Gastrocnemius medialis (tissue), 4 donors: ENCODE measurements around the gene ZNF329. TPM values are rescaled to one million over a fixed set of nuclear protein-coding genes. Genes with fewer than 3 reads are reported as not detected.

ENCODE experiments used
- ATAC-seq, 2 donors: fragments of 150-250 bp; one replicate each; pipeline ENCODE4 v1.9.1; 2016
- DNase-seq, 2 donors: peaks; one replicate each; pipeline ENCODE4 v3.0.0-alpha.2; 2019
- H3K27ac ChIP-seq, 4 donors: fragments of 200-600 bp; sonication (generic); 1 replicate in 1 of 4; 2 replicates in 3 of 4; pipeline ENCODE4 v1.5.1; 2016 to 2018; ENCODE audit warnings: mild to moderate bottlenecking in 2 of 4, moderate library complexity in 1 of 4
- H3K27me3 ChIP-seq, 3 donors: fragments of 200-600 bp; sonication (generic) in 2 of 3; 1 replicate in 1 of 3; 2 replicates in 2 of 3; pipeline versions ENCODE4 v1.5.1 to v1.6.0; 2016 to 2019; ENCODE audit warnings: mild to moderate bottlenecking in 1 of 3, moderate library complexity in 1 of 3
- H3K36me3 ChIP-seq, 2 donors: fragments of 200-600 bp; sonication (generic) in 1 of 2; one replicate each; pipeline ENCODE4 v1.5.1; 2017 to 2018
- H3K4me1 ChIP-seq, 2 donors: fragments of 200-600 bp; sonication (generic) in 1 of 2; one replicate each; pipeline ENCODE4 v1.5.1; 2016 to 2017; ENCODE audit warnings: mild to moderate bottlenecking in 2 of 2
- H3K4me3 ChIP-seq, 4 donors: fragments of 200-600 bp; sonication (generic) in 3 of 4; 1 replicate in 1 of 4; 2 replicates in 3 of 4; pipeline ENCODE4 v1.5.1; 2016 to 2019; ENCODE audit warnings: mild to moderate bottlenecking in 2 of 4
- H3K9me3 ChIP-seq, 3 donors: fragments of 200-600 bp; sonication (generic) in 2 of 3; 1 replicate in 1 of 3; 2 replicates in 2 of 3; pipeline ENCODE4 v1.5.1; 2016 to 2019
- CTCF ChIP-seq, 5 experiments: fragments of 450-650 bp in 3 of 5; fragments of 200-600 bp in 2 of 5; sonication (generic) in 2 of 5; IDR thresholded peaks in 4 of 5; conservative IDR thresholded peaks in 1 of 5; 1 replicate in 4 of 5; 2 replicates in 1 of 5; pipeline ENCODE4 v1.5.1; 2016 to 2019; ENCODE audit warnings: antibody characterized with exemption in 5 of 5, mild to moderate bottlenecking in 3 of 5, moderate library complexity in 3 of 5
- POLR2A ChIP-seq, 2 donors: fragments of 450-650 bp; IDR thresholded peaks; one replicate each; pipeline ENCODE4 v1.6.1; 2017; ENCODE audit warnings: antibody characterized with exemption in 2 of 2, mild to moderate bottlenecking in 2 of 2, moderate library complexity in 2 of 2
- in situ Hi-C, 4 donors: fragments of 200-750 bp; cut with MboI; loops; one replicate each; pipeline versions ENCODE4 v1.15.0 to v1.8.0; 2017; ENCODE audit warnings: low sequenced_read_pairs in 4 of 4
- intact Hi-C: fragments of 100-400 bp; cut with DNase I; formaldehyde crosslinking; loops from one replicate; pipeline ENCODE4 v1.15.1; 2023; ENCODE audit warnings: low total_unique reads
- total RNA-seq, 4 donors: library from RNA; depleted of rRNA; stranded (reverse); fragments of >200 nt; gene quantifications; one replicate each; pipeline versions ENCODE4 v1.1.0 to v1.2.3, GENCODE V29; 2016

ZNF329 gene
- total RNA-seq, 4 donors from 2014 or later: 1.3 to 2.0 (median 1.7) TPM

DNA sequence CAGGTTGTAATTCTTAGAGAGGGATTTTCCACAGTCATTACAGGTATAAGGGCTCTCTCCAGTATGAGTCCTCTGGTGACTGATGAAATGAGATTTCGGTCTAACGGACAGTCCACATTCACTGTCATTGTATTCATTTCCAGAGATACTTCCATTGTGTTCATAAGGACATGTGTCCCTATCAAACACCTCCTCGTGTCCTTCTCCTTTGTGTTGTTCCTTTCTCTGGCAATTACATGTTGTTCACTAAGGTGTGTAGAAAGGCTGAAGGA lies 42.1 kb downstream of the ZNF329 start:
- Histone ChIP-seq H3K27ac (no peak overlapping the region), H3K36me3 (no peaks in the 10 kb centered on the region), H3K27me3 (no peaks in the 10 kb centered on the region), H3K9me3 (peaks cover 8 to 54% (median 24%) of the 10 kb centered on the region in 3 donors), H3K4me3 (no peak overlapping the region), H3K4me1 (no peaks in the 10 kb centered on the region)
- no peak for ATAC-seq
- intact Hi-C loops (no loop called here), in situ Hi-C loops (no loop called here)
- TF ChIP-seq POLR2A (IDR thresholded peaks at IDR 0.05) (no peak), CTCF (IDR thresholded peaks at IDR 0.05 in 4 of 5, conservative IDR thresholded peaks at IDR 0.05 in 1 of 5) (no peak)
- DNase-seq: no peak

GRCh38 chr19:58107778-58108545 lies 42.6 kb downstream of the ZNF329 start:
- Histone ChIP-seq H3K4me3 (no peak overlapping the region), H3K4me1 (no peaks in the 10 kb centered on the region), H3K27me3 (no peaks in the 10 kb centered on the region), H3K9me3 (peaks cover 8 to 54% (median 24%) of the 10 kb centered on the region in 3 donors), H3K27ac (no peak overlapping the region), H3K36me3 (no peaks in the 10 kb centered on the region)
- ATAC-seq (no peak), DNase-seq (no peak)
- in situ Hi-C loops (no loop called here), intact Hi-C loops (no loop called here)
- TF ChIP-seq POLR2A (IDR thresholded peaks at IDR 0.05): no peak
- no peak for TF ChIP-seq CTCF (IDR thresholded peaks at IDR 0.05 in 4 of 5, conservative IDR thresholded peaks at IDR 0.05 in 1 of 5)

- Histone ChIP-seq H3K27me3 (no peaks in the 10 kb centered on the region), H3K36me3 (no peaks in the 10 kb centered on the region), H3K27ac (peak overlapping the region; percentile 83 to 89 (median 86)), H3K4me3 (peak overlapping the region; percentile 85 to 99 (median 98)), H3K4me1 (peaks cover 5 to 9% of the 10 kb centered on the region in 2 donors), H3K9me3 (peaks cover 0 to 6% (median 3%) of the 10 kb centered on the region in 3 donors)
- intact Hi-C loops: loop anchor here (1.0 to 5.0 kb wide), 4 partner anchors 39 to 1706 kb away; partner anchors contain the start of genes ZNF135, ZNF274, ZNF582 and ZNF606
- ATAC-seq (peak in 1 of 2 donors; percentile 16), DNase-seq (no peak)
- in situ Hi-C loops: no loop called here
- no peak for TF ChIP-seq CTCF (IDR thresholded peaks at IDR 0.05 in 4 of 5, conservative IDR thresholded peaks at IDR 0.05 in 1 of 5)
- no peak for TF ChIP-seq POLR2A (IDR thresholded peaks at IDR 0.05)
These were observed 51.9 kb downstream of the ZNF329 start for GRCh38 chr19:58098682-58098998.

- Histone ChIP-seq H3K9me3 (peaks cover 0 to 6% (median 3%) of the 10 kb centered on the region in 3 donors), H3K27me3 (no peaks in the 10 kb centered on the region), H3K27ac (peak within 1 kb of the TSS; percentile 83 to 89 (median 86)), H3K4me1 (peaks cover 5 to 9% of the 10 kb centered on the region in 2 donors), H3K36me3 (no peaks in the 10 kb centered on the region), H3K4me3 (peak within 1 kb of the TSS; percentile 85 to 99 (median 98))
- DNase-seq (peak; percentile 89 to 92), ATAC-seq (peak; percentile 98 to 99)
- intact Hi-C loops: loop anchor here (1.0 to 5.0 kb wide), 4 partner anchors 39 to 1706 kb away; partner anchors contain the start of genes ZNF135, ZNF274, ZNF582 and ZNF606
- in situ Hi-C loops: no loop called here
- TF ChIP-seq POLR2A (IDR thresholded peaks at IDR 0.05): peak; percentile 28 to 35
- no peak for TF ChIP-seq CTCF (IDR thresholded peaks at IDR 0.05 in 4 of 5, conservative IDR thresholded peaks at IDR 0.05 in 1 of 5)
These were observed 52.6 kb downstream of the ZNF329 start, which contains the start of gene ZSCAN18 for GRCh38 chr19:58097781-58098681. ZSCAN18 (minus strand) TSS chr19:58098231; CDS start chr19:58090267, 7,964 bp downstream.
